Astrocyte (in vitro differentiated cells and primary cell): ENCODE data around the gene PDZD2.

Source experiments
- CTCF ChIP-seq: IDR thresholded peaks from 2 replicates; pipeline ENCODE4 v1.5.1; 2011; ENCODE audit warnings: low read depth, mild to moderate bottlenecking, inconsistent platforms, low read length, moderate library complexity; ENCODE audit not compliant: insufficient read depth
- EZH2 ChIP-seq: IDR thresholded peaks from 2 replicates; pipeline ENCODE4 v1.6.1; 2012; ENCODE audit warnings: mild to moderate bottlenecking, low read length, inconsistent platforms; ENCODE audit not compliant: insufficient read depth

- no peak for TF ChIP-seq CTCF
- TF ChIP-seq EZH2, result no peak
Observed at GRCh38 chr5:31688515-31689092, 49.7 kb downstream of the PDZD2 start.
